HG02973 (cell line): Measurements from ENCODE around the gene SPANXN1.
"Not testable (repeated sequence)": the region's sequence is repeated elsewhere in the genome, so short reads cannot be mapped to it uniquely, and the experiment has no call there.

Experiments used
- ATAC-seq: cut with Tn5 transposase; IDR thresholded peaks from one replicate; pipeline ENCODE4 v1.9.1; 2021; ENCODE audit warnings: moderate library complexity; ENCODE audit not compliant: unreplicated experiment

The SPANXN1 gene, protein sequence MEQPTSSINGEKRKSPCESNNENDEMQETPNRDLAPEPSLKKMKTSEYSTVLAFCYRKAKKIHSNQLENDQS

GRCh38 chrX:145247203-145247602, at the start of gene SPANXN1:
TSS of gene SPANXN1 (plus strand) at chrX:145247503. CDS start at chrX:145247587, 84 bp downstream.
- not testable (repeated sequence) for ATAC-seq

GRCh38 chrX:145199078-145199477, 48.2 kb upstream of the SPANXN1 start:
- ATAC-seq = no peak

GRCh38 chrX:145213504-145213903, 33.8 kb upstream of the SPANXN1 start:
- no peak for ATAC-seq

DNA sequence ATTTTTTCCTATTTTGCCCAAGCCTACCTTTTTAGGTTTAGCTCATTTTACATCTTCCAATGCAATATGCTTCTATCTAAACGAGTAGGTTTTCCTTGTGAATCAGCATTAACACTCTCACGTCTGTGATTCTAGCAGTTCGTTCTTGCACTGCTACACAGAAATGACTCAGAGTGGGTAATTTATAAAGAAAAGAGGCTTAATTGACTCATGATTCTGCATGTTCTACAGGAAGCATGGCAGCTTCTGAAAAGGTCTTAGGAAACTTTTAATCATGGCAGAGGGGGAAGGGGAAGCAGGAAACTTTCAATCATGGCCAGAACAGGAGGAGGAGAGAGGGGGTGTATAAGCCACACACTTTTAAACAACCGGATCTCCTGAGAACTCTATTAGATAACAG, 44.9 kb downstream of the SPANXN1 start:
- no peak for ATAC-seq
